GM19438 (cell line): ENCODE measurements around the gene OR9Q1.
"Not testable (repeated sequence)": the region's sequence is repeated elsewhere in the genome, so short reads cannot be mapped to it uniquely, and the experiment has no call there.

Source experiments
- ATAC-seq: cut with Tn5 transposase; IDR thresholded peaks from one replicate; pipeline ENCODE4 v1.9.1; 2021; ENCODE audit warnings: low read depth; ENCODE audit not compliant: unreplicated experiment

Gene OR9Q1

GRCh38 chr11:58023435-58023931 lies at the start of gene OR9Q1:
Gene OR9Q1, plus strand, starts transcription at chr11:58023881. Its CDS starts 155,564 bp downstream, at chr11:58179445.
- no peak for ATAC-seq

GRCh38 chr11:57974132-57974531 lies 49.5 kb upstream of the OR9Q1 start:
- no peak for ATAC-seq

- ATAC-seq: no peak
Observed at GRCh38 chr11:57974848-57975601, 48.7 kb upstream of the OR9Q1 start.

- ATAC-seq: no peak
Observed at GRCh38 chr11:57977709-57978108, 46.0 kb upstream of the OR9Q1 start.

DNA sequence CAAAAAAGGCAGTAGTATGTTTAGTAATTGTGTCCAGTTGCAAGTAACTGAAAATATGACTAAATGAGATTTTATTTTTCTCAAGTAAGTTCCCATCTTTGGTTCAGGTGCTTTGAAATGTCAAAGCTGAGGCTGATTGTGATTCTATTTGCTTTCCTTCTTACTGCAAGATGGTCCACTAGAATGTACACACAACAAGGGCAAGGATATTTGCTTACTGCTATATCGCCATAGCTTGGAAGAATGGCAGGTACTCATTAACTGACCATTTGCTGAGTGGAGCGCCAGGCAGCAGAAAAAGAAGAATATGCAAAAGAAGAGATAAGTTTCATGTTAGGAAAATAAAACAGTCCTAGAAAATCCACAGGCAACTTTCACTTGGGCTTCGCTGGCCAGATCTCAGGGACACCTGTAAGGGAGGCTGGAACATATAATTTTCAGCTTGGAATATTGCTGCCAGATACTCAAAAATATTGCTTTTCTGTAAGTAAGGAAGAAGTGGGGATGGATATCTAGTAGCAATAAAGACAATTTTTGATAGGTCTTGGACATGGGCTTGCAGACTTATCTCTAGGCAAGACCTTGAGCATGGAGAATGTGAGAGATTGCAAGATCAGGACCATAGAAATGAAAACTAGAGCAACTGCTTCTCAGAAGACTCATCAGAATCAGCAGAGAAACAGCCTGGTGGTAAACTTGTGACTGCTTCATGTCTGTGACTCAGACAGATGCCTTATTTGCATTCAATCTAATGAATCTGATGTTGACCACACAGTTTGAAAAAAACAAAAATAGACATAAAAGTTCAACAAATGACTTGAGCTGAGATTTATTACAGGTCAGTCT lies 44.8 kb upstream of the OR9Q1 start:
- no peak for ATAC-seq

DNA sequence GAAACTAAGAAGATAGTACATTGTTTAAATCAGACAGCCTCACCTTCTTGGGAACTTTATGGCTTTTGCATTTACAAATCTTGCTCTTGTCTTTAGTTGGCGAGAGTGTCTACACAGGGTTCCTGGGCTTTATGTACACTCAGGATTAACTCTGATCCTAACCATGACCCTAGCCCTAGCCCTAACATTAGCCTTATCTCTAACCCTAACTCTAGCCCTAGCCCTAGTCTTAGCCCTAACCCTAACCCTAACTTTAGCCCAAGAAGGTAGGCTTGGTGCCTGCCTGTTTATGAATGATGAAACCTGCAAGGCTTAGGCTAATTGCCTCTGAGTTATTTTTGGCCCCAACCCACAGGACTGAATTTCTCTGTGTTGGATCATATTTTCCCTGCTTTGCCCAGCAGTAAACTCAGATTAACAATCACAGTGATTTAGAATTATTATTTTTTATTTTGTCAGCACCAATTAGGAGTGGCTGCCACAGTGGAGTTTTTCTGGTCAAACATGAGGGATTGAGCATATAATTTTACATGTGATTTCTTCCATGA lies 44.1 kb upstream of the OR9Q1 start:
- no peak for ATAC-seq

DNA sequence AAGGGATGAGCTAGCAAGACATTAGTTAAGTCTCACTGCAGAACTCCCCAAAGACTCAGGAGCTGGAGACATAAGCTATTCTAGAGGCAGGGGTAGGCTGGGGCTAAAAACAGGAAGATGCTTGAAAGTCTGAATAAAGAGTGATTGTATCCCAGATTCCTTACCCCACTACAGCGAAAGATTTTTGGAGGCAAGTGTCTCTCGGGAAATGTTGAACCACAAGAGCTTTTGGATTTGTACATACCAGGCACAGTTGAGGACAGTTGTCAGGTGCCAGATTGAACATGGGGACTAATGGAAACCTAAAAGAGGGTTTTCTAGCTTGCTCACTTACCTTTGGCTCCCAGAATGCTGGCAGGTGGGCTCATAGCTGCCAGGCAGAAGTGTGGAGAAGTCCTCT lies 43.5 kb upstream of the OR9Q1 start:
- ATAC-seq: no peak

DNA sequence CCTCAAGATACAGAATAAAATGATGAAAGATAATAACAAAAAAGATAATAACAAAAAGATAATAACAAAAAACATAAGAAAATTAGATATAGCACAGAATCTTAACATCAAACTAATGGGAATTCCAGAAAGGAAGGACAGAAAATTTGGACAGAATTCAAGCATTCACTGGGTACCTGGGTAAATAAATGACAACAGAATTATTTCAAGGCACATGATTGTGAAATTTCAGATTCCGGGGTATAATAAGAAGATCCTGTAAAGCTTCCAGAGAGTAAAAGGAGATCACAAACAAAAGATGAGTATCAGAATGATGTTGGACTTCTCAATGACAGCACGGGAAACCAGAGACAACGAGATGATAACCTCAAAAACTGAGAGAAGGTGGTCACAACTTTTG lies 42.1 kb upstream of the OR9Q1 start:
- no peak for ATAC-seq

DNA sequence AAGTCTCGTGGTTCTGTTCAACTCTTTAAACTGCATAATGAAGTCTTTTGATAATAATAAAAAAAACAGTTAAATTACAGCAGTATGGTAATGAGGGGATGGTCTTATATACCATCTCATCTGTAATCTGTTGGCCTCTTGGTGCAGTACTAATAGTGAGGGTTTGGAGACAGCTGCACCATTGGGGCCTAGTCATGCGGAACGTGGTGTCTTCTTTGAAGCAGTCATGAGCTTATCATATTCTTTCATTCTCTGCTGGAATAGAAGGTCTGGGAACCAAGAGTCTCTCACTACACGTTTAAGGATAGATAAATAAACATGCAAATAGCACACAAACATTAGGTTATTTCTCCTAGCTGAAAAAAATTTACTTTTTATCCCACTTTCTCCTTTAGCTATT lies 40.9 kb upstream of the OR9Q1 start:
- no peak for ATAC-seq

DNA sequence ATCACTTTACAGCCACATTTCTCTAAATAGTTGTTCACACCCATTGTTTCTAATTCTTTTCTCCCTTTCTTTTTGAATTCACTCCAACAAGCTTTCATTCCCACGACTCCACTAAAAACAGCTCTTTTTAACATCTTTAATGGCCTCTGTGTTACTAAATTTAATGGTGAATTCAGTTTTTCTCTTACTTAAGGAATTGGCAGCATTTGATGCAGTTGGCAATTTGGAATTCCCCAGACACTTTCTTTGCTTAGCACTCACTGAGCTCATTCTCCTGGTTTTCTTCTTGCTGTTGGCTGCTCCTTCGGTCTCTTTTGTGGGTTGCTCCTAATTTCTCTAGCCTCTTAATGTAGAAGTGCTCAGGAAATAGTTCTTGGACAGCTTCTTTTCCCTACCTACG lies 40.5 kb upstream of the OR9Q1 start:
- ATAC-seq: no peak

GRCh38 chr11:57999523-57999922 lies 24.2 kb upstream of the OR9Q1 start:
- ATAC-seq: not testable (repeated sequence)

DNA sequence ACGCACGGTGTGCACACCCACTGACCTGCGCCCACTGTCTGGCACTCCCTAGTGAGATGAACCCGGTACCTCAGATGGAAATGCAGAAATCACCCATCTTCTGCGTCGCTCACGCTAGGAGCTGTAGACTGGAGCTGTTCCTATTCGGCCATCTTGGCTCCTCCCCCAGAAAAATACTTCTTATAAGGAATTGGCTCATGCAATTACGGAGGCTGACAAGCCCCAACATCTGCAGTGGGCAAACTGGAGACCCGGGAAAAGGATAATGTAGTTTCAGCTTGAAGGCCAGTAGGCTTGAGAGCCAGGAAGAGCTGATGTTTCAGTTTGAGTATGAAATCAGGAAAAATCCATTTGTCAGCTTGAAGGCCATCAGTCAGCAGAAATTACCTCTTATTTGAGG lies 23.7 kb upstream of the OR9Q1 start:
- not testable (repeated sequence) for ATAC-seq

DNA sequence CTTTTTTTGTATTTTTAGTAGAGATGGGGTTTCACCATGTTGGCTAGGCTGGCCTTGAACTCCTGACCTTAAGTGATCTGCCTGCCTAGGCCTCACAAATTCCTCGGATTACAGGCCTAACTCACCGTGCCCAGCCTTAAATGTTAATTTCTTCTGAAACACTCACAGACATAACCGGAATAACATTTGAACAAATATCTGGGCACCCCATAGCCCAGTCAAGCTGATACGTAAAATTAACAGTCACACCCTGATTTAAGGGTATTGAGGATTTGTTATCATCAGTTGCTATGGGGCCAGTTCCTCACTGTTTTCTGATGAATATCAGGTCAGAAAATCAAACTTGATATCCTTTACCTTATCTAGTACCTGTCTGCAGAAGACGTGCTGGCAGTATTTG lies 23.0 kb upstream of the OR9Q1 start:
- ATAC-seq: no peak

DNA sequence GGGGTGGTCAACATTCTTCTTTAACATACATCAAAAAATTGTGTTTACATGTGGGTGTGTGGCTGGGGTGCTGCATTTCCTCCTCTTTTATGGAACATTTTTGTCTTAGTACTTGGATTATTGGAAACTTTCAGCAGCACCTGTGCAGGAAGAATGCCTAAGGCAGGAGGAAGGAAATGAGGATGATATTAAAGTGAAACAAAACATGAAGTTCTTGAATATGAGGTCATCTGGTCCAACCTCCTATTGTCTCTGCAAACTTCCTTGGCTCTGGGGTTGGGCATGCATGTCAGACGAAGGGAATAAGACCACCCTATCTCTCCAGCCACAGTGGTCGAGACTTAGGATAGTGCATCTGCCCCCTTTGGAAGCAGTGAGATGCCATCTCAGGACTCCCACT lies 20.6 kb upstream of the OR9Q1 start:
- ATAC-seq: no peak

DNA sequence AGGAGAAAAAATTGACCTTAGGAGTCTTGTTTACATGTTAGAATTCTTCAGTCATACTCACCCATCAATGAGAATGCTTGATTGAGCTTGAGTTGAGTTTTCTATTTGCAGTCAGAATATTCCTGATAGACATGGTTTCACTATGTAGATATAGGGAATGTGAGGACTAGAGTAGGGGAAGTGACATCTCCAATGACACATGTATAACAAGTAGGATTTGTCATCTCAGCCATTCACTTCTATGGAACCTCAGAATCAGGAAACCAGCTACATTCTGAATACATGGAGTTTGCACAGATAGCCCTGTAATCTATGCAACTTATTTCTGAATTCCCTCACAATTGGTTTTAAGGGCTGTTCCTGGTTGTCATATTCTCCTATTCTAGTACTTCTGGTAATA lies 20.1 kb upstream of the OR9Q1 start:
- no peak for ATAC-seq

DNA sequence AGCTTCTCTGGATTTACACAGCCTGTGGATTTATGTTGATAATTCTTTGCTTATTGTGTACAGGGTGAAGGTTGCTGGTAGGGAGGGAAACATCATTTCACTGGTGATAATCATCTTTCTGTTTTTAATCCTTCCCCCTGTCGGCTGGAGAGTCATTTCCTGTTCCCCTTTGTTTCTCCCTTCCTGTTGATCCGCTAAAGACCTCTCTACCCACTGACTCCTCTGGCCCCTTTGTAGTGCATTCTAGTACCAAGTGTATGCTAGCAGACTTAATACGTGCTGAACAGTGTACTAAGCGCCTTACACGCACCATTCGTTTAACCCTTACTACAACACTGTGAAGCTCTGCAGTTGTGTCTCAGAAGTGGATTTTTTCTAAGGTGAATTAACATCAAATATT lies 19.0 kb upstream of the OR9Q1 start:
- ATAC-seq: no peak

DNA sequence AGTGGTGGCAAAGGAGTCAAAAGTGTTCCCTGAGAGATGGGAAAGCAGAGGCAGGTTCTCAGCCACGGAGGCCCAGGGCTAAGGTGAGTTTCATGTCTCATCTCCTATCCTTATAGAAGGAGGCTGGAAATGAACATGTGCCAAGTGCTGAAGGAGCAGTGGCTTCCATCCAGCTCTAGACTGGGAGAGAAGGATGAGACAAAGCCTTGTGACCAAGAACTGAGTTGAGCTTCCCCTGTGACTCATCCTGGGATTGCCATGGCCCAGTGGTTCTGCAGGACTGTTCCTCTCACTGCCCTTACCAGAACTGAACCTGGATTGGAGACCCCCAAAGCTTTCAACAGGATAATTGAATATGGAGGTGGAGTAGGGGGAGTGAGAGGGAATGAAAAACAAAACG lies 16.7 kb upstream of the OR9Q1 start:
- ATAC-seq: no peak

GRCh38 chr11:58011771-58012170 lies 11.9 kb upstream of the OR9Q1 start:
- ATAC-seq: no peak

DNA sequence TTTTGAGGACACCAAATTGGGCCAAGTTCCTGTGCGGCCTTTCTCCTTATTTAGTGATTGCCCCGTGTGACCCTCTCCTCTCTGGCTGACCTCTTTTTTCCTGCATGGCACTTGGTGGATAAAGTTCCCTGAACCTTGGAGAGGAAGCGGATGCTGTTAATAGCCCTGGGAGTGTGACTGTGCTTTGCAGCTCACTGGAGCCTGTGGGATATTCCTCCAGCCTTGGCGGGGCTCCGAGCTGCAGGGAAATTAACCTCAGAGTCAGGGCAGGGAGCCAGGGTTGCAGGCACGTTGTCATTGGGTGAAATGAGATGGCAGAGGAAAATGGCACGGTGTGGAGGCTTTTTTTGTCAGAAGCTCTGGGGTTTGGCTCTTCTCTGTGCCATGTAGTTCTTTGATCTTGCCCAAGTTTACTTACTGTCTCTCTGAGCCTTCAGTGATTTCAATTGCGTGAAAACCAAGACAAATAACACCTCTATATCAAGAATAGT lies 965 bp downstream of the OR9Q1 start:
- ATAC-seq: no peak

GRCh38 chr11:58027341-58027740 lies 3.7 kb downstream of the OR9Q1 start:
- no peak for ATAC-seq

GRCh38 chr11:58028687-58029411 lies 5.2 kb downstream of the OR9Q1 start:
- ATAC-seq: no peak
